ENCODE results near the gene UNC93B1. TPM values are rescaled to one million over a fixed set of nuclear protein-coding genes. Genes with fewer than 3 reads are reported as not detected.

Gene UNC93B1
- total RNA-seq, 1 experiment from 2014 or later, result 23.3 TPM

- no peak overlapping the region for H4K5ac ChIP-seq (ENCODE audit: insufficient read length, low read depth, low read length)
- no peak overlapping the region for H4K91ac ChIP-seq (ENCODE audit: insufficient read length, low read depth, low read length)
- H3K23me2 ChIP-seq (ENCODE audit: insufficient read length, low read depth, low read length, poor library complexity, severe bottlenecking), result no peaks in the 10 kb centered on the region
- H2AFZ ChIP-seq (ENCODE audit: low read length), result no peak overlapping the region
- no peak overlapping the region for H3K27ac Mint-ChIP-seq
- no peak overlapping the region for H2AK5ac ChIP-seq (ENCODE audit: insufficient read length, low read length)
- no peaks in the 10 kb centered on the region for H4K20me1 ChIP-seq (ENCODE audit: control insufficient read depth, insufficient read depth, insufficient read length)
- no peak for DNase-seq
- no peak overlapping the region for H2BK5ac ChIP-seq (ENCODE audit: insufficient read length, low read length)
- H2BK12ac ChIP-seq (ENCODE audit: insufficient read length, low read depth, low read length), result no peak overlapping the region
- no peak for TF ChIP-seq CTCF (conservative IDR thresholded peaks at IDR 0.05)
- no peak overlapping the region for H4K8ac ChIP-seq (replicated peaks; ENCODE audit: insufficient read length, low read depth, low read length)
- H2BK120ac ChIP-seq (ENCODE audit: low read depth, low read length, poor library complexity, severe bottlenecking), result no peak overlapping the region
- WGBS (ENCODE audit: extremely low coverage, insufficient read length, low lambda C conversion rate), result no CpG with 5 or more reads among the region's 13 CpGs
- H3K4me1 ChIP-seq (ENCODE audit: insufficient read depth, low read length), result no peaks in the 10 kb centered on the region; the same call in 1 of the 2 replicates
- no peaks in the 10 kb centered on the region for H3K79me2 ChIP-seq (ENCODE audit: insufficient read depth, low read length)
- peaks cover 7 to 18% of the 10 kb centered on the region in 2 experiments for H3K4me1 Mint-ChIP-seq
- H3K23ac ChIP-seq (ENCODE audit: insufficient read length, low read depth, low read length), result no peak overlapping the region
- H2BK15ac ChIP-seq (ENCODE audit: low read depth, low read length), result no peak overlapping the region
- no peak overlapping the region for H3K56ac ChIP-seq (ENCODE audit: insufficient read length, low read depth, low read length)
- no peak overlapping the region for H3T11ph ChIP-seq (ENCODE audit: low read length)
- H3K36me3 Mint-ChIP-seq (ENCODE audit: insufficient read depth in 1 of 3, low read depth in 3 of 3), result peaks cover 8 to 26% (median 12%) of the 10 kb centered on the region in 3 experiments
- H3K4me2 ChIP-seq (ENCODE audit: insufficient read depth, insufficient read length, low read length), result no peak overlapping the region
- no peaks in the 10 kb centered on the region for H3K27me3 Mint-ChIP-seq (ENCODE audit: low read depth)
- no peak overlapping the region for H3K4ac ChIP-seq (ENCODE audit: low read depth, low read length)
- no peak overlapping the region for H3K27ac ChIP-seq (ENCODE audit: insufficient read length, low read depth, low read length)
- H3K9me3 ChIP-seq (ENCODE audit: control insufficient read depth, low read depth, low read length), result no peaks in the 10 kb centered on the region
- H3K4me3 Mint-ChIP-seq, result no peak overlapping the region
- H3K79me1 ChIP-seq (ENCODE audit: insufficient read depth, low read depth, low read length, poor library complexity, severe bottlenecking), result no peaks in the 10 kb centered on the region
- H3K9me3 Mint-ChIP-seq, result no peaks in the 10 kb centered on the region
- H3K9ac ChIP-seq (ENCODE audit: extremely low read depth, insufficient read length, low read length), result no peak overlapping the region
- H3K14ac ChIP-seq (ENCODE audit: insufficient read depth, low read length), result no peak overlapping the region
- no peaks in the 10 kb centered on the region for H3K27me3 ChIP-seq (ENCODE audit: insufficient read depth, low read length)
- no peak overlapping the region for H3K18ac ChIP-seq (ENCODE audit: insufficient read length, low read depth, low read length)
- H2BK20ac ChIP-seq (ENCODE audit: low read depth, low read length, poor library complexity, severe bottlenecking), result no peak overlapping the region
Measured at GRCh38 chr11:68022531-68022930, 18.6 kb upstream of the UNC93B1 start.

Data from H9 (cell line).